NCI-H187 treated with DMSO at 0.1 percent for 48 hours (cell line): Measurements from ENCODE around the gene SLC1A4.
"Not testable (repeated sequence)": the region's sequence is repeated elsewhere in the genome, so short reads cannot be mapped to it uniquely, and the experiment has no call there.

Experiments used
- DNase-seq: peaks from one replicate; lab custom pipeline; 2025; lab: John Stamatoyannopoulos, UW

The SLC1A4 gene

DNA sequence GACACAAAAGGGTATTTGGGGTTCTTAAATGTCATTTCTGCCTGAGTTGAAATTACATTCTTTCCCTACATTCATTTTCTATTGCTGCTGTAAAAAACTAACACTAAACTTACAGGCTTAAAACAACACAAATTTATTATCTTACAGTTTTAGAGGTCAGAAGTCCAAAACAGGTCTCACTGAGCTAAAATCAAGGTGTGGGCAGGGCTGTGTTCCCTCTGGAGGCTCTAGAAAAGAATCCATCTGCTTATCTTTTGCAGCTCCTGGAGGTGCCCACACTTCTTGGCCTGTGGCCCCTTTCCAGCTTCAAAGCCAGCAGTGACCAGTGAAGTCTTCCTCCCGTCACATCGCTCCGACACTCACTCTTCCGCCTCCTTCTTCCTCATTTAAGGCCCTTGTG lies 23.2 kb upstream of the SLC1A4 start:
- no peak for DNase-seq

- no peak for DNase-seq
These were observed 22.4 kb upstream of the SLC1A4 start for GRCh38 chr2:64966839-64967238.

- no peak for DNase-seq
These were observed 21.6 kb upstream of the SLC1A4 start for GRCh38 chr2:64967601-64968000.

- DNase-seq = not testable (repeated sequence)
These were observed 20.1 kb upstream of the SLC1A4 start for GRCh38 chr2:64969086-64969485.

DNA sequence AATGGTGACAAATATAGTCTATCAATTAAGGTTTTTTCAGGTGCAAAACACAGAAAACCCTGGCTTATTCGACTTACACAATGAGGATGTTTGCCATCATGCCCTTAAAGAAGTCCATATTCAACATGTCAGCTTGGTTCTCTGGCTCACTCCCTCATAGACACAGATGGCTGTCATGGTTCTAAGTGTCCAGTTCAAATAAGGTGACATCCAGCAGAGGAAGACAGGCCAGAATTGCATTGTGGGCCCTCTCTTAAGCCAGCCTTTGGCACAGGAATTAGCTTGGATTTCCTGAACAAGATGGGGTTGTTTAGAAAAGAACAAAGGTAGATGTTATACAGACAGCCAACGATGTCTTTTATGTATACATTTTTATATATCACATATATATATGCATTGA lies 18.7 kb upstream of the SLC1A4 start:
- DNase-seq = no peak

GRCh38 chr2:64972426-64972825 lies 16.8 kb upstream of the SLC1A4 start:
- DNase-seq = no peak

GRCh38 chr2:64972876-64973275 lies 16.3 kb upstream of the SLC1A4 start:
- DNase-seq = no peak

DNA sequence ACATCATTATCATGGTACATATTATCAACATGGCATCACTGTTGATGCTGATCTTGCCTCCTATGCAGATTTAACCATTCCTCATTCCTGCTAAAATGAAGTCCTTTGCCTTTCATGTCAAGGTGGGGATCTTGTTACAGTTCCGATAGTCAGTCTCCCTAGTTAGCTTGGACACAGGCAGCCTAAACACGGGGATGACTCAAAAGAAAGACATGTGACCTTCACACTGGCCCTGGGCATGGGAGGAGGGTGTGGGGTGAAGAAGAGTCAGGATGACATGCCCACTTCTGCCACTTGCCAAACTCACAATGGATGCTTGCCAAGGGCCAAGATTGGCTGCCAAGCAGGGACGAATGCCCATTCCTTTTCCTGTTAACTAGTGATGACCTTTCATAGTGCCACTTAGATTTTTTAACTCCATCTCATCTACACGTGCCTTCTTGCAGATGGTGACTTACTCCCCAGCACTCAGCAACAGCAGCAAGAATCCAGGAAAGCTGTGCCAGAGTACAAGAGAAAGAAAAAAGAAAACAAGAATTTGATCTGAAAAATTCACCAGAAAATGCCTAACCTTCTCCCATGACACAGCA lies 13.9 kb upstream of the SLC1A4 start:
- no peak for DNase-seq

- DNase-seq = no peak
These were observed 12.9 kb upstream of the SLC1A4 start for GRCh38 chr2:64976276-64976675.

- DNase-seq = no peak
These were observed 10.5 kb upstream of the SLC1A4 start for GRCh38 chr2:64978514-64979268.

- DNase-seq = peak; percentile 56
These were observed 9.5 kb upstream of the SLC1A4 start for GRCh38 chr2:64979744-64980143.

- DNase-seq = no peak
These were observed 9.0 kb upstream of the SLC1A4 start for GRCh38 chr2:64980183-64980582.

GRCh38 chr2:64982311-64982857 lies 6.8 kb upstream of the SLC1A4 start:
- no peak for DNase-seq

GRCh38 chr2:64982932-64983331 lies 6.3 kb upstream of the SLC1A4 start:
- no peak for DNase-seq

GRCh38 chr2:64985447-64985846 lies 3.8 kb upstream of the SLC1A4 start:
- DNase-seq = no peak

DNA sequence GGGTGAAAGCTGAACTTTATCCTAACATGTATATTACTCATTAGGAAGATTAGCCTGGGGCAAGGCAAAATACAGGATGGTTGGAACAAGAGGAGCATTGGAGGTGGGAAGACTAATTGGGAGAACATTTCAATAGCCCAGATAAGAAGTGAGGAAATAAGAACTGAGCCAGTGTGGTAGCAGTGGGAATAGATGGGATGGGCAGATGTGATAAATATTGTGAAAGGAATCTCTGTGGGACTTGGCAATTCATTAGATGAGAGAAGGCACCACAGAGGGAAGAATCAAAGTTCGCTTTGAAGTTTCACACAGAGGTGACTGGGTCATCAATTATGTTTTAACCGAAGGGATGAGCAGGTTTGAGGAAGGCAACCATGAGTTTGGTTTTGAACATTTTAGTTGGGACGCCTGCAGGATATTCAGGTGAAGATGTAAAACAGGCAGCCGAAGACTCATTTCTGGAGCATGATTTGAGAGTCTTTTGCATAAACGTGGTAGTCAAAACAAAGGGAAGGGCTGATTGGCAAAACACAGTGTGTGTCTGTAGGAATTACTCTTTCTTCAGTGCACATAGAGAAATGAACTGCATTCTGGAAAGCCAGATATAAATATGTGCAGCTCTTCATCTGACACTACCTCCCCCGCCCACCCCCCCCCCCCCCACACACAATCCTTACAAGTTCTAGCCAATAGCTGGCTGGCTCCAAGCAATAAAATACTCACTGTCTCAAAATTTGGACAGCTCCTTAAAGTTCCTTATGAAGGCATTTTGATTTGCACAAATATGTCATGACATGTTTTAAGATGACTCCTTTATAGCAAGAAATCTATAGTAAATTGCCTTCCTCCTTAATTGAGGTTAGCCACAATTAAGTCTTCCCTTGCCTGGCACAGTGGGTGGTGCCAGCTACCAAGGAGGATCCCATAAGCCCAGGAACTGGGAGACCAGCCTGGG lies 1.9 kb upstream of the SLC1A4 start:
- DNase-seq = no peak

DNA sequence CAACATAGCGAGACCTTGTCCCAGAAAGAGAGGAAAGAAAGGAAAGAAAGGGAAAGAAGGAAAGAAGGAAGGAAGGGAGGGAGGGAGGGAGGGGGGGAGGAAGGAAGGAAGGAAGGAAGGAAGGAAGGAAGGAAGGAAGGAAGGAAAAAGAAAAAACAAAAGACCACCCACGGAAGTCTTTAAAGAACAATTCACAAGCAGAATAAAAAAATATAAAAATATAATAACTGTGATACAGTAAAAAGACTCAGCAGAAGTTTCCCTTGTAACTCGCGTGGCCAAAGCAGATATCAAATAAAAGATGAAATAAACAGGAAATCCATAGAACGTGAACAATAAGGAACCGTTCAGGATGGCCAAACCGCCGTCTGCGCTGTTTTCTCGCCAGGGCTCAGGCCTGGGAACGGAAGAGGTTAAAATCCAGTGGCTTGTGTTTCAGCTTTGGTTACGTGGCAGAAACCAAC lies 1.2 kb upstream of the SLC1A4 start:
- DNase-seq = no peak

DNA sequence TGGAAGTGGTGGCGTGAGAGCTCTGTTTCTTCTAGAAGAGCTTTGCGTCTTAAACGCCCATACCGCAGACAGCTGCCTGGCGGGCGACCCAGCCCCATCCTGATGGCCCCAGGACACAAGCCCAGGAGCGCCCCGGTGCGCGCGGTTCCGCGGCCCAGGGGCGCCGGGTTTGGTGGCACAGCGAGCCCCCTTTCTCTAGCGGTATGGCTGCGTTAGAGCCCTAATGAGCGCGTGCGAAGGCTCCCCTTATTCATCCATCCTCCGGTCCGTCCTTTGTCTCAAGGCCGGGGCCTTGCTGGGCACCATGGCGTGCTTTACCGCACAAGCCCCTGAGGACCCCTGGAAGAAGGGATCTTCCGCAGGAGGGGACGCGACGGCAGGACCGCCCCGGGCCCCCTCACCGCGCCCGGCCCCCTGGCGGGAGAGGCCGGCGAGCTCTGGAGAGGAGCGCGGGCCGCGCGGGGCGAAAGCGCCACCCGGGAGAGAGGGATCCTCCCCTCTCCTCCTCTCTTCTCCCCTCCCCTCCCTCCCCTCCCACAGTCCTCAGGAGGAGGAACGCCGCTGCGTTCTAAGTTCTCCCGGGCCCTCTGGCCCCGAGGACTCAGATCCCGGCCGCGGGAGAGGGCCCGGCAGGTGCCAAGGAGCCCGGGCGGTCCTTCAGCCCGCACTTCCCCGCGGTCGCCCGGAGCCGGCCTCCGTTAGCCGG lies 626 bp upstream of the SLC1A4 start:
- DNase-seq = peak; percentile 83

DNA sequence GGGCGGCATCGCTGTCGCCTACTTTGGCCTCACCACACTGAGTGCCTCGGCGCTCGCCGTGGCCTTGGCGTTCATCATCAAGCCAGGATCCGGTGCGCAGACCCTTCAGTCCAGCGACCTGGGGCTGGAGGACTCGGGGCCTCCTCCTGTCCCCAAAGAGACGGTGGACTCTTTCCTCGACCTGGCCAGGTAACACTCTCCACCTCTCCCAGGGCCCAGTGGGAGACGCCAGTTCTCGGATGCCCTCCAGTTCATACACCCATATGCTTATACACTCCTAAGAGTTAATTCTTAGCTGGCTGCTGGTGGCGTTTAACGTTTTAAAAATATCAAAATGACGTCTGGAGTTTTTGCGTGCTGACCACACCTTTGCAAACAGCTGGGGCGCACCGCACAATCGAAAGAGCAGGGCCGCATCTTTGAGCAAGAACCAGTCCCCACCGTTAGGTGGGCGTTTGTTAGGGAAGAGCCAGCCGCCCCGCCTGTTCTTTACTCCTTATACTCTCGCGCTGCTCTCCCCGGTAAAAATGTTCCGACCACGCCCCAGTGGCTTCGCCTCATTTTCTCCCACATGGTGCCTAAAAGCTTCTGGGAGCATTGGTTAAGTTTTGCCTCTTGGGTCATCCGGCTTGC lies 899 bp downstream of the SLC1A4 start:
- DNase-seq = no peak

GRCh38 chr2:64990876-64991275 lies 1.7 kb downstream of the SLC1A4 start:
- DNase-seq = no peak

DNA sequence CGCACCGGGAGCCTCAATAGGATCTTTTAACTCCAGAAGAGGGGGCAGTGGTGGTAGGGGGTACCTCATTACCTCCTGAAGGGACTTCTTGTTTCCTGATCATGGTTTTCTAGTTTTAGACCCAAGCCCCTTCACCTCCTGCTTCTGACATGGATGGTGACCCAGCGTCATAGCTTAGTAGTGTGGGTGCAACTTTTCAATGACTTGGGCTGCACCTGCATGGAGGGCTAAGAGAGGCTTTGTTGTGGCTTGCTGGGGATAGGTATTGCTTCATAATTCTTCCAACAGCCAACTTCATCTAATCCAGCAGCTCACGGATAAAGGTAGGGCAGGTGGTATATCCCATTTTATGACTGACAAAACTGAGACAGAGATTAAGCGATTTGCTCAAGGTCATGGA lies 3.0 kb downstream of the SLC1A4 start:
- DNase-seq = no peak
